Body of pancreas (tissue), 4 donors: ENCODE measurements around the gene ENTPD8.
A peak's percentile ranks its signal among the peaks of the same experiment; 100 is the strongest.

ENCODE experiments used
- POLR2A ChIP-seq, 3 donors: fragments of 450-650 bp; IDR thresholded peaks; one replicate each; pipeline ENCODE4 v1.6.1; 2016; ENCODE audit warnings: antibody characterized with exemption in 3 of 3, mild to moderate bottlenecking in 2 of 3
- TF ChIP-seq, protein P1 (sequence below), 7 experiments: fragments of 450-650 bp in 4 of 7; fragments of 200-600 bp in 3 of 7; sonication (generic) in 3 of 7; IDR thresholded peaks; one replicate each; pipeline ENCODE4 v1.5.1; 2016 to 2019; ENCODE audit warnings: antibody characterized with exemption in 7 of 7

DNA sequence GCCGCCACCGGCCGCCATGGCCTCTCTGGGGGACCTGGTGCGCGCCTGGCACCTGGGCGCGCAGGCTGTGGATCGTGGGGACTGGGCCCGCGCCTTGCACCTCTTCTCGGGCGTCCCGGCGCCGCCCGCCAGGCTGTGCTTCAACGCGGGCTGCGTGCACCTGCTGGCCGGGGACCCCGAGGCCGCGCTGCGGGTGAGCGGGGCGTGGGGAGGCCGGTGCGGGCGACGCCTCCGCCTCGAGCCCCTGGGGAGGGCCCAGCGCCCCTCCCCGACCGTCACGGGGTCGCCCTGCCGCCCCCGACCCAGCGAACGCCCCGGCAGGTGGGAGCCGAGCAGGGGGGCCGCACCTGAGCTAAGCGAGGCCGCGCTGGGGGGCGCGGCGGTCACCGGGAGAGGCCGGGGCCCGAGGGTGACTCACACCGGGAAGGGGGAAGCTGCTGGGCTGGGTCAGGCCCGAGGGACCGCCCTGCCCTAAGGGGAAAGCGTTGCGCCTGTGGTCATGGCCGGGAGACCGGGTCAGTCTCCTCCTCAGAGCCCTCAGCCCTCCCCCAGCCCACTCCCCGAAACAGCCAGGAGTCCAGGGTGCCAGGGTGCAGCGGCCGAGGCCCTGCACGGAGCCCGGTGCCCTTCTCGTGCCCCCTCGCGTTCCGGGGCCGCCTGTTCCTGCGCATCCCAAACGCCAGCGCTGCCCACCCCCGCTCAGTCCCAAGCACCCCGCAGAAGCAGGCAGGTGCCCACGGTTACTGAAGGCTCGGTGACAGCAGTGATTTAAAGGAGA is 17.5 kb downstream of the ENTPD8 start:
- TF ChIP-seq, protein P1, sequence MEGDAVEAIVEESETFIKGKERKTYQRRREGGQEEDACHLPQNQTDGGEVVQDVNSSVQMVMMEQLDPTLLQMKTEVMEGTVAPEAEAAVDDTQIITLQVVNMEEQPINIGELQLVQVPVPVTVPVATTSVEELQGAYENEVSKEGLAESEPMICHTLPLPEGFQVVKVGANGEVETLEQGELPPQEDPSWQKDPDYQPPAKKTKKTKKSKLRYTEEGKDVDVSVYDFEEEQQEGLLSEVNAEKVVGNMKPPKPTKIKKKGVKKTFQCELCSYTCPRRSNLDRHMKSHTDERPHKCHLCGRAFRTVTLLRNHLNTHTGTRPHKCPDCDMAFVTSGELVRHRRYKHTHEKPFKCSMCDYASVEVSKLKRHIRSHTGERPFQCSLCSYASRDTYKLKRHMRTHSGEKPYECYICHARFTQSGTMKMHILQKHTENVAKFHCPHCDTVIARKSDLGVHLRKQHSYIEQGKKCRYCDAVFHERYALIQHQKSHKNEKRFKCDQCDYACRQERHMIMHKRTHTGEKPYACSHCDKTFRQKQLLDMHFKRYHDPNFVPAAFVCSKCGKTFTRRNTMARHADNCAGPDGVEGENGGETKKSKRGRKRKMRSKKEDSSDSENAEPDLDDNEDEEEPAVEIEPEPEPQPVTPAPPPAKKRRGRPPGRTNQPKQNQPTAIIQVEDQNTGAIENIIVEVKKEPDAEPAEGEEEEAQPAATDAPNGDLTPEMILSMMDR (IDR thresholded peaks at IDR 0.05) = no peak
- TF ChIP-seq POLR2A (IDR thresholded peaks at IDR 0.05) = peak in 2 of 3 donors; percentile 23 to 25
